Measurements from ENCODE around the gene RPP40.

RPP40 gene

DNA sequence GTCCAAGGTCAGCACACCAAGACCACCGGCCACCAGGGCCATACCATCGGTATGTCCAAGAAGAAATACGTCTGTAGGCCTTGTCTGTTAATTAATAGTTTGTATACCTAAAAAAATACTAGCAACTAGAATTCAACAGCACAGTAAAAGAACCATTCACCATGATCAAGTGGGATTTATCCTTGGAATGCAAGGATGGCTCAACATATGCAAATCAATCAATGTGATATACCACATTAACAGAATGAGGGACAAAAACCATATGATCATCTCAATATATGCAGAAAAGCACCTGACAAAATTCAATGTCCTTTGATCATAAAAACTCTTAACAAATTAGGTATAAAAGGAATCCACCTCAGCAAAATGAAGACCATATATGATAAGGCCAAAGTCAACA is 24.4 kb downstream of the RPP40 start:
- Histone ChIP-seq H3K4me2 (ENCODE audit: low read length) (no peak overlapping the region), H4K8ac (ENCODE audit: low read depth, low read length) (no peak overlapping the region), H2BK12ac (ENCODE audit: low read length) (no peak overlapping the region), H3K4ac (ENCODE audit: low read depth, low read length) (no peak overlapping the region), H3K79me1 (ENCODE audit: low read length) (no peaks in the 10 kb centered on the region), H3K18ac (ENCODE audit: low read length) (no peak overlapping the region), H3K27ac (ENCODE audit: low read depth, low read length) (no peak overlapping the region), H2BK5ac (ENCODE audit: low read depth, low read length, poor library complexity) (no peak overlapping the region), H3K9me3 (ENCODE audit: insufficient read depth, low read depth, low read length) (peaks cover 4% of the 10 kb centered on the region), H2AK5ac (ENCODE audit: low read length) (no peak overlapping the region), H3K79me2 (ENCODE audit: control insufficient read depth, insufficient read depth, low read length, poor library complexity) (no peaks in the 10 kb centered on the region), H4K12ac (ENCODE audit: low read depth, low read length) (no peak overlapping the region), H2BK120ac (ENCODE audit: insufficient read depth, low read length, poor library complexity) (no peak overlapping the region), H3K9ac (ENCODE audit: low read length) (no peak overlapping the region), H3K23ac (ENCODE audit: low read length) (no peak overlapping the region), H3K4me3 (ENCODE audit: low read depth, low read length) (no peak overlapping the region), H4K91ac (ENCODE audit: low read depth, low read length) (no peak overlapping the region), H3K14ac (ENCODE audit: low read length) (no peak overlapping the region), H3K27me3 (ENCODE audit: insufficient read depth, low read length) (no peaks in the 10 kb centered on the region), H3K36me3 (ENCODE audit: control insufficient read depth in 1 of 2, insufficient read depth in 2 of 2, low read length in 2 of 2) (peaks cover 0 to 3% of the 10 kb centered on the region in 2 experiments), H3K4me1 (ENCODE audit: control insufficient read depth in 1 of 2, insufficient read depth in 2 of 2, low read length in 2 of 2) (peaks cover 6 to 8% of the 10 kb centered on the region in 2 experiments), H2AFZ (ENCODE audit: insufficient read depth, low read length, poor library complexity) (no peak overlapping the region)
- WGBS (ENCODE audit: extremely low coverage, insufficient coverage, insufficient read length) = no CpG with 5 or more reads among the region's 3 CpGs
- no peak for DNase-seq

- Histone ChIP-seq H3K79me2 (ENCODE audit: control insufficient read depth, insufficient read depth, low read length, poor library complexity) (no peaks in the 10 kb centered on the region), H3K4ac (ENCODE audit: low read depth, low read length) (no peak overlapping the region), H3K79me1 (ENCODE audit: low read length) (peaks cover 1% of the 10 kb centered on the region), H3K14ac (ENCODE audit: low read length) (no peak overlapping the region), H3K27me3 (ENCODE audit: insufficient read depth, low read length) (no peaks in the 10 kb centered on the region), H3K4me1 (ENCODE audit: control insufficient read depth in 1 of 2, insufficient read depth in 2 of 2, low read length in 2 of 2) (peaks cover 13 to 19% of the 10 kb centered on the region in 2 experiments), H2AK5ac (ENCODE audit: low read length) (no peak overlapping the region), H3K9ac (ENCODE audit: low read length) (no peak overlapping the region), H4K91ac (ENCODE audit: low read depth, low read length) (no peak overlapping the region), H2AFZ (ENCODE audit: insufficient read depth, low read length, poor library complexity) (no peak overlapping the region), H4K8ac (ENCODE audit: low read depth, low read length) (no peak overlapping the region), H3K23ac (ENCODE audit: low read length) (no peak overlapping the region), H3K18ac (ENCODE audit: low read length) (no peak overlapping the region), H3K9me3 (ENCODE audit: insufficient read depth, low read depth, low read length) (peaks cover 4% of the 10 kb centered on the region), H2BK5ac (ENCODE audit: low read depth, low read length, poor library complexity) (no peak overlapping the region), H4K12ac (ENCODE audit: low read depth, low read length) (no peak overlapping the region), H3K4me3 (ENCODE audit: low read depth, low read length) (no peak overlapping the region), H2BK120ac (ENCODE audit: insufficient read depth, low read length, poor library complexity) (no peak overlapping the region), H3K4me2 (ENCODE audit: low read length) (no peak overlapping the region), H3K27ac (ENCODE audit: low read depth, low read length) (no peak overlapping the region), H2BK12ac (ENCODE audit: low read length) (no peak overlapping the region), H3K36me3 (ENCODE audit: control insufficient read depth in 1 of 2, insufficient read depth in 2 of 2, low read length in 2 of 2) (peaks cover 0 to 3% of the 10 kb centered on the region in 2 experiments)
- no peak for DNase-seq
- WGBS (ENCODE audit: extremely low coverage, insufficient coverage, insufficient read length) = no CpG with 5 or more reads among the region's 5 CpGs
Measured at GRCh38 chr6:4977468-4977867, 26.4 kb downstream of the RPP40 start.

DNA sequence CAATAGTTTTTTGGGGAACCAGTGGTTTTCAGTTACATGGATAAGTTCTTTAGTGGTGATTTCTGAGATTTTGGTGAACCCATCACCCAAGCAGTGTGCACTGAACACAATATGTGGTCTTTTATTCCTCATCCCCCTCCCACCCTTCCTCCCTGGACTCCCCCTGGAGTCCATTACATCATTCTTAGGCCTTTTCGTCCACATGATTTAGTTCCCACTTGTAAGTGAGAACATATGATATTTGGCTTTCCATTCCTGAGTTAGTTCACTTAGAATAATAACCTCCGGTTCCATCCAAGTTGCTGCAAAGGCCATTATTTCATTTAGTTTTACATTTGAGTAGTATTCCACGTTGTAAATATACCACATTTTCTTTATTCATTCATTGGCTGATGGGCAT is 28.3 kb downstream of the RPP40 start:
- no peak overlapping the region for H4K12ac ChIP-seq (ENCODE audit: low read depth, low read length)
- H3K27me3 ChIP-seq (ENCODE audit: insufficient read depth, low read length) = no peaks in the 10 kb centered on the region
- no peak overlapping the region for H2BK12ac ChIP-seq (ENCODE audit: low read length)
- H2AK5ac ChIP-seq (ENCODE audit: low read length) = no peak overlapping the region
- no peak overlapping the region for H3K9ac ChIP-seq (ENCODE audit: low read length)
- no peak overlapping the region for H3K4me3 ChIP-seq (ENCODE audit: low read depth, low read length)
- H3K27ac ChIP-seq (ENCODE audit: low read depth, low read length) = no peak overlapping the region
- H3K23ac ChIP-seq (ENCODE audit: low read length) = no peak overlapping the region
- no peak for DNase-seq
- peaks cover 16 to 21% of the 10 kb centered on the region in 2 experiments for H3K4me1 ChIP-seq (ENCODE audit: control insufficient read depth in 1 of 2, insufficient read depth in 2 of 2, low read length in 2 of 2)
- no peak overlapping the region for H2AFZ ChIP-seq (ENCODE audit: insufficient read depth, low read length, poor library complexity)
- no CpG with 5 or more reads among the region's 3 CpGs for WGBS (ENCODE audit: extremely low coverage, insufficient coverage, insufficient read length)
- H4K8ac ChIP-seq (ENCODE audit: low read depth, low read length) = no peak overlapping the region
- H3K36me3 ChIP-seq (ENCODE audit: control insufficient read depth in 1 of 2, insufficient read depth in 2 of 2, low read length in 2 of 2) = peaks cover 0 to 3% of the 10 kb centered on the region in 2 experiments
- no peak overlapping the region for H3K4ac ChIP-seq (ENCODE audit: low read depth, low read length)
- no peak overlapping the region for H4K91ac ChIP-seq (ENCODE audit: low read depth, low read length)
- peaks cover 3% of the 10 kb centered on the region for H3K79me1 ChIP-seq (ENCODE audit: low read length)
- no peak overlapping the region for H2BK120ac ChIP-seq (ENCODE audit: insufficient read depth, low read length, poor library complexity)
- no peak overlapping the region for H3K18ac ChIP-seq (ENCODE audit: low read length)
- no peaks in the 10 kb centered on the region for H3K79me2 ChIP-seq (ENCODE audit: control insufficient read depth, insufficient read depth, low read length, poor library complexity)
- no peak overlapping the region for H2BK5ac ChIP-seq (ENCODE audit: low read depth, low read length, poor library complexity)
- H3K4me2 ChIP-seq (ENCODE audit: low read length) = no peak overlapping the region
- H3K14ac ChIP-seq (ENCODE audit: low read length) = no peak overlapping the region
- peaks cover 4% of the 10 kb centered on the region for H3K9me3 ChIP-seq (ENCODE audit: insufficient read depth, low read depth, low read length)

- H2BK120ac ChIP-seq (ENCODE audit: insufficient read depth, low read length, poor library complexity) = no peak overlapping the region
- H3K27ac ChIP-seq (ENCODE audit: low read depth, low read length) = no peak overlapping the region
- H3K14ac ChIP-seq (ENCODE audit: low read length) = no peak overlapping the region
- H3K4me2 ChIP-seq (ENCODE audit: low read length) = no peak overlapping the region
- no peaks in the 10 kb centered on the region for H3K79me2 ChIP-seq (ENCODE audit: control insufficient read depth, insufficient read depth, low read length, poor library complexity)
- H3K27me3 ChIP-seq (ENCODE audit: insufficient read depth, low read length) = no peaks in the 10 kb centered on the region
- H2BK5ac ChIP-seq (ENCODE audit: low read depth, low read length, poor library complexity) = no peak overlapping the region
- no peak overlapping the region for H4K12ac ChIP-seq (ENCODE audit: low read depth, low read length)
- H3K9ac ChIP-seq (ENCODE audit: low read length) = no peak overlapping the region
- H3K4me1 ChIP-seq (ENCODE audit: control insufficient read depth in 1 of 2, insufficient read depth in 2 of 2, low read length in 2 of 2) = peaks cover 16 to 22% of the 10 kb centered on the region in 2 experiments
- H3K4ac ChIP-seq (ENCODE audit: low read depth, low read length) = no peak overlapping the region
- H3K18ac ChIP-seq (ENCODE audit: low read length) = no peak overlapping the region
- peaks cover 0 to 3% of the 10 kb centered on the region in 2 experiments for H3K36me3 ChIP-seq (ENCODE audit: control insufficient read depth in 1 of 2, insufficient read depth in 2 of 2, low read length in 2 of 2)
- H2AK5ac ChIP-seq (ENCODE audit: low read length) = no peak overlapping the region
- no peak overlapping the region for H2BK12ac ChIP-seq (ENCODE audit: low read length)
- peaks cover 3% of the 10 kb centered on the region for H3K79me1 ChIP-seq (ENCODE audit: low read length)
- H2AFZ ChIP-seq (ENCODE audit: insufficient read depth, low read length, poor library complexity) = no peak overlapping the region
- no peak for DNase-seq
- H4K91ac ChIP-seq (ENCODE audit: low read depth, low read length) = no peak overlapping the region
- WGBS (ENCODE audit: extremely low coverage, insufficient coverage, insufficient read length) = no CpG with 5 or more reads among the region's 8 CpGs
- no peak overlapping the region for H3K23ac ChIP-seq (ENCODE audit: low read length)
- H3K9me3 ChIP-seq (ENCODE audit: insufficient read depth, low read depth, low read length) = peaks cover 4% of the 10 kb centered on the region
- H3K4me3 ChIP-seq (ENCODE audit: low read depth, low read length) = no peak overlapping the region
- H4K8ac ChIP-seq (ENCODE audit: low read depth, low read length) = no peak overlapping the region
Measured at GRCh38 chr6:4974962-4975361, 28.9 kb downstream of the RPP40 start.
